Measurements from ENCODE around the gene GRID1. TPM values are rescaled to one million over a fixed set of nuclear protein-coding genes. Genes with fewer than 3 reads are reported as not detected.

The GRID1 gene
- total RNA-seq, 1 donor from 2014 or later: not detected

- ATAC-seq (ENCODE audit: low read depth) (no peak), DNase-seq (no peak)
- no peaks in the 10 kb centered on the region for H3K27me3 Mint-ChIP-seq
- TF ChIP-seq CTCF (IDR thresholded peaks at IDR 0.05): no peak
- ChIA-PET CTCF (no interaction called here), POLR2A (no interaction called here)
- no peak overlapping the region for H3K27ac Mint-ChIP-seq
- no peaks in the 10 kb centered on the region for H3K36me3 Mint-ChIP-seq (ENCODE audit: low read depth)
- intact Hi-C loops (cut with micrococcal nuclease): no loop called here
- no peaks in the 10 kb centered on the region for H3K4me1 Mint-ChIP-seq
- no peaks in the 10 kb centered on the region for H3K9me3 Mint-ChIP-seq
- no peak overlapping the region for H3K4me3 Mint-ChIP-seq
Observed at GRCh38 chr10:86138551-86139065, 228.0 kb downstream of the GRID1 start.

GRCh38 chr10:86137561-86137960 is 229.0 kb downstream of the GRID1 start:
- no peak for TF ChIP-seq CTCF (IDR thresholded peaks at IDR 0.05)
- H3K9me3 Mint-ChIP-seq: no peaks in the 10 kb centered on the region
- intact Hi-C loops (cut with micrococcal nuclease): no loop called here
- H3K4me1 Mint-ChIP-seq: no peaks in the 10 kb centered on the region
- H3K27me3 Mint-ChIP-seq: no peaks in the 10 kb centered on the region
- POLR2A ChIA-PET: no interaction called here
- CTCF ChIA-PET: no interaction called here
- no peaks in the 10 kb centered on the region for H3K36me3 Mint-ChIP-seq (ENCODE audit: low read depth)
- DNase-seq (no peak), ATAC-seq (ENCODE audit: low read depth) (no peak)
- no peak overlapping the region for H3K27ac Mint-ChIP-seq
- H3K4me3 Mint-ChIP-seq: no peak overlapping the region

- no peak overlapping the region for H3K4me3 Mint-ChIP-seq
- H3K4me1 Mint-ChIP-seq: no peaks in the 10 kb centered on the region
- H3K36me3 Mint-ChIP-seq (ENCODE audit: low read depth): no peaks in the 10 kb centered on the region
- H3K27me3 Mint-ChIP-seq: no peaks in the 10 kb centered on the region
- H3K9me3 Mint-ChIP-seq: no peaks in the 10 kb centered on the region
- DNase-seq (no peak), ATAC-seq (ENCODE audit: low read depth) (no peak)
- H3K27ac Mint-ChIP-seq: no peak overlapping the region
- POLR2A ChIA-PET: no interaction called here
- CTCF ChIA-PET: no interaction called here
- no peak for TF ChIP-seq CTCF (IDR thresholded peaks at IDR 0.05)
- intact Hi-C loops (cut with micrococcal nuclease): no loop called here
Observed at GRCh38 chr10:86136934-86137333, 229.7 kb downstream of the GRID1 start.

- intact Hi-C loops (cut with micrococcal nuclease): no loop called here
- CTCF ChIA-PET: no interaction called here
- no peak overlapping the region for H3K27ac Mint-ChIP-seq
- ATAC-seq (ENCODE audit: low read depth): no peak
- H3K27me3 Mint-ChIP-seq: no peaks in the 10 kb centered on the region
- H3K9me3 Mint-ChIP-seq: no peaks in the 10 kb centered on the region
- no peak for TF ChIP-seq CTCF (IDR thresholded peaks at IDR 0.05)
- H3K4me3 Mint-ChIP-seq: no peak overlapping the region
- no peak for DNase-seq
- H3K36me3 Mint-ChIP-seq (ENCODE audit: low read depth): no peaks in the 10 kb centered on the region
- no peaks in the 10 kb centered on the region for H3K4me1 Mint-ChIP-seq
- POLR2A ChIA-PET: no interaction called here
Observed at GRCh38 chr10:86135191-86135590, 231.4 kb downstream of the GRID1 start.

GRCh38 chr10:86130737-86131475 is 235.7 kb downstream of the GRID1 start:
- DNase-seq (no peak), ATAC-seq (ENCODE audit: low read depth) (no peak)
- ChIA-PET POLR2A (no interaction called here), CTCF (no interaction called here)
- TF ChIP-seq CTCF (IDR thresholded peaks at IDR 0.05): no peak
- no peaks in the 10 kb centered on the region for H3K9me3 Mint-ChIP-seq
- intact Hi-C loops (cut with micrococcal nuclease): no loop called here
- H3K27me3 Mint-ChIP-seq: peaks cover 7% of the 10 kb centered on the region
- no peaks in the 10 kb centered on the region for H3K4me1 Mint-ChIP-seq
- H3K36me3 Mint-ChIP-seq (ENCODE audit: low read depth): no peaks in the 10 kb centered on the region
- H3K4me3 Mint-ChIP-seq: no peak overlapping the region
- no peak overlapping the region for H3K27ac Mint-ChIP-seq

Measured in activated B cell treated with CpG ODN at 0.5 μM for 24 hours (primary cell).